H1 (cell line): Measurements from ENCODE around the gene IGFL2. TPM values are rescaled to one million over a fixed set of nuclear protein-coding genes. Genes with fewer than 3 reads are reported as not detected.

ENCODE experiments used
- CTCF ChIA-PET: fragments of 300-600 bp; sonication (Branson Sonifier 250); formaldehyde crosslinking; loops from one replicate; lab custom pipeline; 2021; ENCODE audit not compliant: partially characterized antibody; lab: Charles Lee
- POLR2A ChIA-PET: fragments of 300-600 bp; sonication (Branson Sonifier 250); formaldehyde crosslinking; loops from one replicate; lab custom pipeline; 2021; ENCODE audit warnings: inconsistent platforms; ENCODE audit not compliant: partially characterized antibody; lab: Charles Lee
- DNase-seq, 2 experiments: peaks; one replicate each; pipeline versions ENCODE4 v3.0.0 to v3.0.0-alpha.2; 2010 to 2022; ENCODE audit warnings: low spot score in 2 of 2, low read depth in 1 of 2, mixed read lengths in 1 of 2
- FAIRE-seq: peaks from 2 replicates; lab custom pipeline; 2011; peaks lifted over from hg19 to GRCh38; lab: Jason Lieb, UNC
- H2AFZ ChIP-seq: 2 replicates; pipeline ENCODE4 v1.8.1; 2012; ENCODE audit warnings: low read length, inconsistent platforms
- H2AK5ac ChIP-seq: 2 replicates; pipeline ENCODE4 v1.6.1; 2013; ENCODE audit warnings: low read depth, low read length
- H2BK120ac ChIP-seq: replicated peaks from 2 replicates; pipeline ENCODE3; 2013; ENCODE audit warnings: low read depth, low read length, inconsistent platforms
- H2BK12ac ChIP-seq: 2 replicates; pipeline ENCODE4 v1.6.1; 2013; ENCODE audit warnings: low read depth, low read length
- H2BK15ac ChIP-seq: 2 replicates; pipeline ENCODE4 v1.6.1; 2013; ENCODE audit warnings: low read length
- H2BK20ac ChIP-seq: 2 replicates; pipeline ENCODE4 v1.6.1; 2013; ENCODE audit warnings: low read length
- H2BK5ac ChIP-seq: 2 replicates; pipeline ENCODE4 v1.6.1; 2013; ENCODE audit warnings: low read depth, low read length
- H3K14ac ChIP-seq: 2 replicates; pipeline ENCODE4 v1.6.1; 2013; ENCODE audit warnings: inconsistent platforms; ENCODE audit not compliant: insufficient read length
- H3K18ac ChIP-seq: 2 replicates; pipeline ENCODE4 v1.6.1; 2013; ENCODE audit warnings: low read length; ENCODE audit errors: extremely low read depth
- H3K23ac ChIP-seq: 2 replicates; pipeline ENCODE4 v1.6.1; 2013; ENCODE audit warnings: inconsistent platforms; ENCODE audit not compliant: insufficient read length
- H3K23me2 ChIP-seq: 2 replicates; pipeline ENCODE4 v1.6.1; 2013; ENCODE audit warnings: low read depth, low read length
- H3K27ac ChIP-seq: 2 replicates; pipeline ENCODE4 v1.6.1; 2011; ENCODE audit warnings: low read depth, low read length, inconsistent platforms
- H3K27me3 ChIP-seq, 4 experiments: replicated peaks in 1 of 4; 1 replicate in 1 of 4; 2 replicates in 3 of 4; pipeline versions ENCODE4 v1.6.1 to v1.8.1; 2011 to 2013; ENCODE audit warnings: low read length in 3 of 4, mild to moderate bottlenecking in 3 of 4, inconsistent platforms in 2 of 4, mixed read lengths in 2 of 4, moderate library complexity in 1 of 4; ENCODE audit not compliant: control insufficient read depth in 3 of 4, insufficient read depth in 3 of 4; ENCODE audit errors: extremely low read depth in 1 of 4
- H3K36me3 ChIP-seq, 4 experiments: 2 replicates each; pipeline versions ENCODE4 v1.6.1 to v1.8.1; 2011 to 2013; ENCODE audit warnings: mild to moderate bottlenecking in 4 of 4, low read length in 3 of 4, moderate library complexity in 2 of 4, control low read depth in 1 of 4, inconsistent platforms in 1 of 4; ENCODE audit not compliant: insufficient read depth in 4 of 4, control insufficient read depth in 2 of 4
- H3K4ac ChIP-seq: replicated peaks from 2 replicates; pipeline ENCODE3; 2013; ENCODE audit warnings: low read length, low read depth, mixed read lengths, inconsistent platforms; ENCODE audit not compliant: insufficient read length
- H3K4me1 ChIP-seq, 4 experiments: replicated peaks in 1 of 4; 1 replicate in 1 of 4; 2 replicates in 3 of 4; pipeline versions ENCODE4 v1.6.1 to v1.8.1; 2011 to 2013; ENCODE audit warnings: low read length in 3 of 4, inconsistent platforms in 2 of 4, mixed read lengths in 1 of 4; ENCODE audit not compliant: insufficient read depth in 4 of 4, control insufficient read depth in 3 of 4
- H3K4me2 ChIP-seq, 2 experiments: 2 replicates each; pipeline versions ENCODE4 v1.6.1 to v1.8.1; 2011 to 2013; ENCODE audit warnings: low read depth in 2 of 2, low read length in 2 of 2, control low read depth in 1 of 2, inconsistent platforms in 1 of 2, mild to moderate bottlenecking in 1 of 2; ENCODE audit not compliant: insufficient read depth in 1 of 2
- H3K4me3 ChIP-seq, 4 experiments: fragments of 200-600, 300-600 bp in 1 of 4; sonication (generic), shearing (Covaris generic), sonication (Bioruptor Twin) in 1 of 4; 2 replicates each; pipeline versions ENCODE4 v1.5.1 to v1.8.1; 2011 to 2016; ENCODE audit warnings: low read length in 4 of 4, low read depth in 3 of 4, control low read depth in 2 of 4, inconsistent platforms in 2 of 4, mild to moderate bottlenecking in 2 of 4, mixed read lengths in 1 of 4, moderate library complexity in 1 of 4; ENCODE audit not compliant: insufficient read depth in 2 of 4; ENCODE audit errors: extremely low read depth in 1 of 4
- H3K56ac ChIP-seq: replicated peaks from 2 replicates; pipeline ENCODE3; 2013; ENCODE audit warnings: low read depth, mild to moderate bottlenecking, mixed read lengths, low read length, inconsistent platforms; ENCODE audit not compliant: insufficient read length
- H3K79me1 ChIP-seq: 2 replicates; pipeline ENCODE4 v1.6.1; 2013; ENCODE audit warnings: low read depth, low read length, control low read depth
- H3K79me2 ChIP-seq, 2 experiments: 2 replicates each; pipeline versions ENCODE4 v1.6.1 to v1.8.1; 2012 to 2013; ENCODE audit warnings: low read length in 2 of 2, mild to moderate bottlenecking in 2 of 2, inconsistent platforms in 1 of 2; ENCODE audit not compliant: insufficient read depth in 2 of 2, control insufficient read depth in 1 of 2
- H3K9ac ChIP-seq, 4 experiments: replicated peaks in 1 of 4; 1 replicate in 1 of 4; 2 replicates in 3 of 4; pipeline versions ENCODE4 v1.6.1 to v1.8.1; 2011 to 2013; ENCODE audit warnings: low read depth in 3 of 4, low read length in 3 of 4, control low read depth in 2 of 4, mild to moderate bottlenecking in 2 of 4, moderate library complexity in 2 of 4, inconsistent platforms in 1 of 4; ENCODE audit errors: extremely low read depth in 1 of 4
- H3K9me3 ChIP-seq, 2 experiments: 2 replicates each; pipeline versions ENCODE4 v1.6.1 to v1.8.1; 2012 to 2013; ENCODE audit warnings: mild to moderate bottlenecking in 2 of 2, moderate library complexity in 2 of 2, control low read depth in 1 of 2, inconsistent platforms in 1 of 2, low read depth in 1 of 2, low read length in 1 of 2, mixed read lengths in 1 of 2; ENCODE audit not compliant: insufficient read depth in 2 of 2
- H4K20me1 ChIP-seq, 2 experiments: replicated peaks in 1 of 2; 2 replicates each; pipeline versions ENCODE3 to v1.8.1; 2011 to 2013; ENCODE audit warnings: inconsistent platforms in 2 of 2, low read length in 2 of 2, mild to moderate bottlenecking in 1 of 2; ENCODE audit not compliant: insufficient read depth in 2 of 2, control insufficient read depth in 1 of 2
- H4K5ac ChIP-seq: 2 replicates; pipeline ENCODE4 v1.6.1; 2013; ENCODE audit warnings: low read length, low read depth, mixed read lengths, inconsistent platforms; ENCODE audit not compliant: insufficient read length
- H4K8ac ChIP-seq: 2 replicates; pipeline ENCODE4 v1.8.0; 2013; ENCODE audit warnings: mild to moderate bottlenecking, moderate library complexity, low read length, inconsistent platforms; ENCODE audit not compliant: insufficient read depth; ENCODE audit errors: extremely low read depth
- H4K91ac ChIP-seq: replicated peaks from 2 replicates; pipeline ENCODE3; 2013; ENCODE audit warnings: low read length, mixed read lengths, inconsistent platforms; ENCODE audit not compliant: insufficient read length
- CHD1 ChIP-seq: IDR thresholded peaks from 2 replicates; pipeline ENCODE4 v1.6.1; 2012; ENCODE audit warnings: low read depth, low read length, improper control_type of control experiment
- CREB1 ChIP-seq: IDR thresholded peaks from 2 replicates; pipeline ENCODE4 v1.6.1; 2012; ENCODE audit warnings: inconsistent platforms
- GABPA ChIP-seq: IDR thresholded peaks from 2 replicates; pipeline ENCODE4 v1.6.1; 2011; ENCODE audit warnings: mild to moderate bottlenecking, low read length, moderate library complexity, borderline replicate concordance; ENCODE audit not compliant: insufficient read depth
- JUND ChIP-seq: IDR thresholded peaks from 2 replicates; pipeline ENCODE4 v1.6.1; 2011; ENCODE audit warnings: mild to moderate bottlenecking, improper control_type of control experiment, low read length
- MAFK ChIP-seq: IDR thresholded peaks from 2 replicates; pipeline ENCODE4 v1.6.1; 2012; ENCODE audit warnings: low read depth, mild to moderate bottlenecking, improper control_type of control experiment, low read length
- RNF2 ChIP-seq: fragments of 200-900, 300-1000 bp; sonication (generic); IDR thresholded peaks from 2 replicates; pipeline ENCODE4 v1.7.1; 2016; ENCODE audit warnings: borderline replicate concordance, low read depth, mild to moderate bottlenecking, antibody characterized with exemption, low read length; ENCODE audit not compliant: poor library complexity, severe bottlenecking; ENCODE audit errors: missing control alignments
- SP2 ChIP-seq: IDR thresholded peaks from 2 replicates; pipeline ENCODE4 v1.6.1; 2012; ENCODE audit warnings: mild to moderate bottlenecking, low read length, inconsistent platforms
- SP4 ChIP-seq: IDR thresholded peaks from 2 replicates; pipeline ENCODE4 v1.6.1; 2012; ENCODE audit warnings: low read length, inconsistent platforms
- WGBS, 2 experiments: shearing (Covaris generic) in 1 of 2; methylation state at CpG; one replicate each; pipeline versions ENCODE4 v1.1.6 to v1.1.7; 2013 to 2015; ENCODE audit warnings: low lambda C conversion rate in 2 of 2, mixed read lengths in 2 of 2, inconsistent platforms in 1 of 2, low coverage in 1 of 2, missing lambda C conversion rate in 1 of 2; ENCODE audit not compliant: insufficient replicate concordance in 2 of 2, insufficient coverage in 1 of 2, insufficient read length in 1 of 2; ENCODE audit errors: extremely low coverage in 1 of 2, missing lambda C conversion rate in 1 of 2; 5-methylcytosine and 5-hydroxymethylcytosine counted together
- polyA plus RNA-seq, 7 experiments: library from polyadenylated mRNA; depleted of rRNA in 3 of 7; stranded (reverse) in 5 of 7; unstranded in 2 of 7; fragments of >200 nt in 5 of 7; fragments of 200-250 nt in 2 of 7; gene quantifications; 1 replicate in 5 of 7; 2 replicates in 1 of 7; 4 replicates in 1 of 7; pipeline versions ENCODE4 v1.2.1 to v1.2.3, GENCODE V29; 2011 to 2013; ENCODE audit warnings: missing spikeins in 2 of 7, mixed read lengths in 2 of 7
- total RNA-seq: library from RNA; stranded (reverse); fragmentation: NEBNext Ultra II Directional; extraction: Animal tissue kit (Norgen Biotek cat#: 25700); gene quantifications from 2 replicates; pipeline ENCODE4 v1.2.1, GENCODE V29; 2021
- TF ChIP-seq, protein P1 (sequence below): IDR thresholded peaks from 2 replicates; pipeline ENCODE4 v1.6.1; 2012; ENCODE audit warnings: inconsistent platforms

The IGFL2 gene
- total and polyA plus RNA-seq, 2 of the 8 experiments (the other 6 are each of a cell fraction or from before 2014, with no cell fraction given) = not detected

DNA sequence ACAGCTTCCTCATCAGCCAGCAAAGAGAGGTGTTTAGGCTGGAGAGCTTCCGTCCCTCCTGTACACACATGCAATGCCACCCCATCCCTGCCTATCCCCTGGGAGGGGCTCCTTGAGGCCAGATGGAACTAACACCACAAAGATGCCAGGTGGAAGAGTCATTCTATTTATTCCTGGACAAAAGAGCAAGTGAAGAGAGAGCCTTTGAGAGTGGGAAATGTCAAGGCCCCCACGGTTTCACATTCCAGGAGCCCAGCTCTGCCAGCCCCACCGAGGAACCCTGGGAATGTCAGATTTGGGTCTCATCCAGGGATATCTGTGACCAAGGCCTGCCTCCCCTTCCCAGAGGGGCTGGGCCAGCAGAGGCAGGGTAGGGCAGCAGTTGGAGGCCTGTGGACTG is 50.7 kb downstream of the IGFL2 start:
- no peak overlapping the region for H3K56ac ChIP-seq
- no peak overlapping the region for H3K18ac ChIP-seq
- DNase-seq = no peak
- no peak overlapping the region for H2AFZ ChIP-seq
- 87% methylated on average over 3 of the region's 3 CpGs; no CpG with 5 or more reads in 1 of the 2 experiments for WGBS, 2 experiments
- no peak for FAIRE-seq
- no peak overlapping the region for H2BK20ac ChIP-seq
- no peak overlapping the region for H3K4me3 ChIP-seq
- no peak overlapping the region for H3K14ac ChIP-seq
- no peak overlapping the region for H3K9ac ChIP-seq
- no peaks in the 10 kb centered on the region for H3K79me2 ChIP-seq
- H3K9me3 ChIP-seq = no peaks in the 10 kb centered on the region; a peak in 1 of 4 replicates
- H2AK5ac ChIP-seq = no peak overlapping the region
- no peaks in the 10 kb centered on the region for H3K4me1 ChIP-seq
- ChIA-PET CTCF (interaction anchor here (0.9 to 3.7 kb wide), 3 partner anchors 10 to 120 kb away, joined by 3 to 16 read pairs (median 4); no protein-coding TSS in a partner anchor), POLR2A (no interaction called here)
- H4K5ac ChIP-seq = no peak overlapping the region
- no peak overlapping the region for H3K23ac ChIP-seq
- H3K23me2 ChIP-seq = peaks cover 3% of the 10 kb centered on the region; the same call in 1 of the 2 replicates
- no peak overlapping the region for H2BK12ac ChIP-seq
- H3K27ac ChIP-seq = no peak overlapping the region
- H3K36me3 ChIP-seq = no peaks in the 10 kb centered on the region
- no peaks in the 10 kb centered on the region for H4K20me1 ChIP-seq
- no peak overlapping the region for H3K4me2 ChIP-seq
- H4K91ac ChIP-seq = no peak overlapping the region
- H3K27me3 ChIP-seq = no peaks in the 10 kb centered on the region
- no peak overlapping the region for H2BK15ac ChIP-seq
- no peak overlapping the region for H2BK5ac ChIP-seq
- H3K79me1 ChIP-seq = no peaks in the 10 kb centered on the region
- H4K8ac ChIP-seq = no peak overlapping the region
- no peak overlapping the region for H2BK120ac ChIP-seq
- H3K4ac ChIP-seq = no peak overlapping the region
- TF ChIP-seq, protein P1, sequence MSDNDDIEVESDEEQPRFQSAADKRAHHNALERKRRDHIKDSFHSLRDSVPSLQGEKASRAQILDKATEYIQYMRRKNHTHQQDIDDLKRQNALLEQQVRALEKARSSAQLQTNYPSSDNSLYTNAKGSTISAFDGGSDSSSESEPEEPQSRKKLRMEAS = no peak
- TF ChIP-seq MAFK (no peak), CHD1 (no peak), SP4 (no peak), CREB1 (no peak), SP2 (no peak), JUND (no peak), GABPA (no peak), RNF2 (no peak)
- TF ChIP-seq, all 59 proteins: peak for 0
